Thyroid gland (tissue), 4 donors: ENCODE results near the gene OSBP2. TPM values are rescaled to one million over a fixed set of nuclear protein-coding genes. Genes with fewer than 3 reads are reported as not detected.

Experiments used
- DNase-seq, 2 donors: peaks; one replicate each; pipeline ENCODE4 v3.0.0-alpha.2; 2019
- H3K27ac ChIP-seq, 3 donors: fragments of 200-600 bp; sonication (generic); 1 replicate in 2 of 3; 2 replicates in 1 of 3; pipeline ENCODE4 v1.5.1; 2016 to 2019; ENCODE audit warnings: mild to moderate bottlenecking in 1 of 3, moderate library complexity in 1 of 3
- H3K27me3 ChIP-seq: fragments of 200-600 bp; sonication (generic); one replicate; pipeline ENCODE4 v1.5.1; 2019
- H3K36me3 ChIP-seq, 2 donors: fragments of 200-600 bp; sonication (generic); one replicate each; pipeline ENCODE4 v1.5.1; 2016 to 2019
- H3K4me1 ChIP-seq, 2 donors: fragments of 200-600 bp; sonication (generic); one replicate each; pipeline ENCODE4 v1.5.1; 2017 to 2019
- H3K4me3 ChIP-seq, 3 donors: fragments of 200-600 bp; sonication (generic); replicated peaks in 1 of 3; 1 replicate in 2 of 3; 2 replicates in 1 of 3; pipeline ENCODE4 v1.5.1; 2016; ENCODE audit warnings: mild to moderate bottlenecking in 1 of 3
- H3K9me3 ChIP-seq: fragments of 200-600 bp; sonication (generic); one replicate; pipeline ENCODE4 v1.5.1; 2017
- CTCF ChIP-seq, 6 experiments: fragments of 200-600 bp in 3 of 6; fragments of 450-650 bp in 3 of 6; sonication (generic) in 3 of 6; IDR thresholded peaks; one replicate each; pipeline ENCODE4 v1.5.1; 2016 to 2019; ENCODE audit warnings: antibody characterized with exemption in 6 of 6, mild to moderate bottlenecking in 2 of 6, inconsistent platforms in 1 of 6, moderate library complexity in 1 of 6
- POLR2A ChIP-seq, 2 donors: fragments of 450-650 bp; IDR thresholded peaks; one replicate each; pipeline ENCODE4 v1.6.1; 2017; ENCODE audit warnings: antibody characterized with exemption in 2 of 2, mild to moderate bottlenecking in 2 of 2, moderate library complexity in 1 of 2
- WGBS, 2 donors: methylation state at CpG; one replicate each; pipeline ENCODE4 v1.1.5; 2017; 5-methylcytosine and 5-hydroxymethylcytosine counted together
- intact Hi-C: fragments of 100-400 bp; cut with DNase I; formaldehyde crosslinking; loops from one replicate; pipeline ENCODE4 v1.15.1; 2023
- total RNA-seq, 4 donors: library from RNA; depleted of rRNA; stranded (reverse); fragments of >200 nt; gene quantifications; one replicate each; pipeline ENCODE4 v1.2.3, GENCODE V29; 2016

Gene OSBP2, protein sequence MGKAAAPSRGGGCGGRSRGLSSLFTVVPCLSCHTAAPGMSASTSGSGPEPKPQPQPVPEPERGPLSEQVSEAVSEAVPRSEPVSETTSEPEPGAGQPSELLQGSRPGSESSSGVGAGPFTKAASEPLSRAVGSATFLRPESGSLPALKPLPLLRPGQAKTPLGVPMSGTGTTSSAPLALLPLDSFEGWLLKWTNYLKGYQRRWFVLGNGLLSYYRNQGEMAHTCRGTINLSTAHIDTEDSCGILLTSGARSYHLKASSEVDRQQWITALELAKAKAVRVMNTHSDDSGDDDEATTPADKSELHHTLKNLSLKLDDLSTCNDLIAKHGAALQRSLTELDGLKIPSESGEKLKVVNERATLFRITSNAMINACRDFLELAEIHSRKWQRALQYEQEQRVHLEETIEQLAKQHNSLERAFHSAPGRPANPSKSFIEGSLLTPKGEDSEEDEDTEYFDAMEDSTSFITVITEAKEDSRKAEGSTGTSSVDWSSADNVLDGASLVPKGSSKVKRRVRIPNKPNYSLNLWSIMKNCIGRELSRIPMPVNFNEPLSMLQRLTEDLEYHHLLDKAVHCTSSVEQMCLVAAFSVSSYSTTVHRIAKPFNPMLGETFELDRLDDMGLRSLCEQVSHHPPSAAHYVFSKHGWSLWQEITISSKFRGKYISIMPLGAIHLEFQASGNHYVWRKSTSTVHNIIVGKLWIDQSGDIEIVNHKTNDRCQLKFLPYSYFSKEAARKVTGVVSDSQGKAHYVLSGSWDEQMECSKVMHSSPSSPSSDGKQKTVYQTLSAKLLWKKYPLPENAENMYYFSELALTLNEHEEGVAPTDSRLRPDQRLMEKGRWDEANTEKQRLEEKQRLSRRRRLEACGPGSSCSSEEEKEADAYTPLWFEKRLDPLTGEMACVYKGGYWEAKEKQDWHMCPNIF
- 10 to 100 TPM in 3 of 4 donors, 1 to 10 TPM in 1; 7.8 to 13.4 (median 11.5) TPM for total RNA-seq

- TF ChIP-seq POLR2A (IDR thresholded peaks at IDR 0.05), result peak in 1 of 2 donors; percentile 38
- no peak for TF ChIP-seq CTCF (IDR thresholded peaks at IDR 0.05)
- WGBS, 2 donors, result 0% methylated on average over 3 to 12 of the region's 88 CpGs
- Histone ChIP-seq H3K27me3 (no peaks in the 10 kb centered on the region), H3K4me1 (peaks cover 11 to 14% of the 10 kb centered on the region in 2 donors), H3K4me3 (peak within 1 kb of the TSS in 2 of 3 donors; percentile 52 to 55), H3K36me3 (no peaks in the 10 kb centered on the region), H3K27ac (peak within 1 kb of the TSS; percentile 73 to 85 (median 80)), H3K9me3 (no peaks in the 10 kb centered on the region)
- intact Hi-C loops, result no loop called here
- peak; percentile 43 to 53 for DNase-seq
Measured at GRCh38 chr22:30694640-30695350, at the start of gene OSBP2. Gene OSBP2 (plus strand): TSS chr22:30694874. CDS start chr22:30694910, 36 bp downstream.

- 97 to 98% methylated on average over 13 to 19 of the region's 25 CpGs for WGBS, 2 donors
- DNase-seq, result no peak
- no peak overlapping the region for H3K27ac ChIP-seq
- H3K9me3 ChIP-seq, result no peaks in the 10 kb centered on the region
- TF ChIP-seq CTCF (IDR thresholded peaks at IDR 0.05) (no peak), POLR2A (IDR thresholded peaks at IDR 0.05) (no peak)
- no peaks in the 10 kb centered on the region for H3K27me3 ChIP-seq
- no peaks in the 10 kb centered on the region for H3K36me3 ChIP-seq
- H3K4me3 ChIP-seq, result no peak overlapping the region
- intact Hi-C loops, result no loop called here
- peaks cover 0 to 6% of the 10 kb centered on the region in 2 donors for H3K4me1 ChIP-seq
Measured at GRCh38 chr22:30646518-30647160, 48.0 kb upstream of the OSBP2 start.

DNA sequence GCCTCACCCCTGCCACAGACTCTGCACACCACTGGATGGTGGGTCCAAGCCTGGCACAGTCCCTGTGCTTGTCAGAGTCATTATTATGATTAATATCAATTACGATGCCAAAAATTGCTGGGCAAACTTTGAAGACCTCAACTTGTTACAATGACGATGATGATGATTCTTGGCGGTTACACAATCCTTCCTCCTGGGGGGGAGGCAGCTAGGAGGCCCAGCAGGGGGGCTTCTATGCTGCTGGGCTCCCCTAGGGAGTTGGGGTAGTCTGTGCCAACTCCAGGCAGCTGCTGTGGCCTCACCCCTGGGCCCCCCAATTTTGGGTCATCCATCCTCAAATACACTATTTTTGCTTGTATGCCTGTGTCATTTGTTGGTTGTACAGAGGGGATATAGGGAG is 47.1 kb upstream of the OSBP2 start:
- peaks cover 0 to 6% of the 10 kb centered on the region in 2 donors for H3K4me1 ChIP-seq
- H3K36me3 ChIP-seq, result no peaks in the 10 kb centered on the region
- TF ChIP-seq CTCF (IDR thresholded peaks at IDR 0.05) (no peak), POLR2A (IDR thresholded peaks at IDR 0.05) (no peak)
- intact Hi-C loops, result no loop called here
- WGBS, 2 donors, result 91 to 97% methylated on average over 3 of the region's 3 CpGs
- H3K9me3 ChIP-seq, result no peaks in the 10 kb centered on the region
- no peak for DNase-seq
- H3K27ac ChIP-seq, result no peak overlapping the region
- H3K27me3 ChIP-seq, result no peaks in the 10 kb centered on the region
- no peak overlapping the region for H3K4me3 ChIP-seq

DNA sequence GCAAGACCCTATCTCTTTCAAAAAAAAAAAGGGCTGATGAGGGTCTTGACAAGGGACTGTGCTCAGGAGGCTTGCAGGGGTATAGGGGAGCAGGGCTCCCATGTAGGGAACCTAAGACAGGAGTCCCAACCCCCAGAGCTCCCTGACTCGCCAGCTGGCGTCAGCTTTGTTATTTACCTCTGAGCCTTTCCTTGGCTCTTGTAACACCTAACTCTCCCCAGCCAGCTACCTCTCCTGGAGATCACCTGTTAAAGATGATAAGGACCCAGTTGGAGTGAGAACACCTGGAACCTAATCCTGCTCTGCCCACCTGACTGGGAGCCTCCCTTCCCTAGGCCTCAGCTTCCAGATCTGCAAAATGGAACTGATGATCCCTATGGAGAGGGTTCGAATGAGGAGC is 45.8 kb upstream of the OSBP2 start:
- intact Hi-C loops, result no loop called here
- no peak for DNase-seq
- Histone ChIP-seq H3K4me1 (peaks cover 0 to 6% of the 10 kb centered on the region in 2 donors), H3K4me3 (no peak overlapping the region), H3K36me3 (no peaks in the 10 kb centered on the region), H3K27me3 (no peaks in the 10 kb centered on the region), H3K27ac (no peak overlapping the region), H3K9me3 (no peaks in the 10 kb centered on the region)
- WGBS, 2 donors, result 97 to 100% methylated on average over 3 of the region's 3 CpGs
- TF ChIP-seq POLR2A (IDR thresholded peaks at IDR 0.05) (no peak), CTCF (IDR thresholded peaks at IDR 0.05) (no peak)
